Endodermal cell (in vitro differentiated cells): ENCODE measurements around the gene FTO. TPM values are rescaled to one million over a fixed set of nuclear protein-coding genes. Genes with fewer than 3 reads are reported as not detected.

Experiments
- DNase-seq: peaks from one replicate; pipeline ENCODE4 v3.0.0-alpha.2; 2017
- H3K27ac ChIP-seq: 2 replicates; pipeline ENCODE4 v1.5.1; 2013; ENCODE audit warnings: mild to moderate bottlenecking, low read depth, low read length, moderate library complexity
- H3K27me3 ChIP-seq: 2 replicates; pipeline ENCODE4 v1.6.1; 2013; ENCODE audit warnings: mild to moderate bottlenecking, low read length, moderate library complexity; ENCODE audit not compliant: insufficient read depth, control insufficient read depth, poor library complexity, severe bottlenecking
- H3K36me3 ChIP-seq: 2 replicates; pipeline ENCODE4 v1.7.0; 2013; ENCODE audit warnings: mild to moderate bottlenecking, low read length, moderate library complexity; ENCODE audit not compliant: control insufficient read depth, insufficient read depth
- H3K4me1 ChIP-seq: one replicate; pipeline ENCODE4 v1.7.0; 2013; ENCODE audit warnings: low read length; ENCODE audit not compliant: control insufficient read depth, insufficient read depth
- H3K4me3 ChIP-seq: 2 replicates; pipeline ENCODE4 v1.5.1; 2013; ENCODE audit warnings: mild to moderate bottlenecking, low read length, moderate library complexity
- H3K9ac ChIP-seq: 2 replicates; pipeline ENCODE4 v1.6.1; 2013; ENCODE audit warnings: mild to moderate bottlenecking, low read length, moderate library complexity; ENCODE audit not compliant: poor library complexity, severe bottlenecking; ENCODE audit errors: extremely low read depth
- H3K9me3 ChIP-seq: 2 replicates; pipeline ENCODE4 v1.6.1; 2013; ENCODE audit warnings: mild to moderate bottlenecking, low read length, moderate library complexity; ENCODE audit not compliant: control insufficient read depth
- H3K27ac Mint-ChIP-seq: 2 replicates; pipeline ENCODE4 v1.8.0; 2020; ENCODE audit warnings: mixed read lengths
- H3K27me3 Mint-ChIP-seq: 2 replicates; pipeline ENCODE4 v1.8.0; 2021; ENCODE audit warnings: mild to moderate bottlenecking, mixed read lengths; ENCODE audit not compliant: insufficient read depth
- H3K36me3 Mint-ChIP-seq: 2 replicates; pipeline ENCODE4 v1.8.0; 2020; ENCODE audit warnings: low read depth, mixed read lengths
- H3K4me1 Mint-ChIP-seq: 2 replicates; pipeline ENCODE4 v1.8.0; 2020; ENCODE audit warnings: mixed read lengths
- H3K4me3 Mint-ChIP-seq: 2 replicates; pipeline ENCODE4 v1.8.0; 2020; ENCODE audit warnings: mild to moderate bottlenecking, moderate library complexity, mixed read lengths
- H3K9me3 Mint-ChIP-seq: 2 replicates; pipeline ENCODE4 v1.8.0; 2020; ENCODE audit warnings: mild to moderate bottlenecking, mixed read lengths
- WGBS, 2 experiments: methylation state at CpG; one replicate each; pipeline versions ENCODE4 v1.1.5 to v1.1.7; 2013; ENCODE audit warnings: missing lambda C conversion rate in 2 of 2, mixed read lengths in 1 of 2; ENCODE audit not compliant: insufficient coverage in 1 of 2, insufficient read length in 1 of 2; 5-methylcytosine and 5-hydroxymethylcytosine counted together
- total RNA-seq, 2 donors: library from RNA; stranded (reverse); fragmentation: NEBNext Ultra II Directional in 1 of 2; extraction: Animal tissue kit (Norgen Biotek cat#: 25700) in 1 of 2; gene quantifications; 2 replicates in 1 of 2; 3 replicates in 1 of 2; pipeline ENCODE4 v1.2.1, GENCODE V29; 2021
- TF ChIP-seq, protein P1 (sequence below): fragments of 200-600 bp; sonication (generic); conservative IDR thresholded peaks from 2 replicates; pipeline ENCODE4 v1.5.0; 2021; ENCODE audit warnings: antibody characterized with exemption, mild to moderate bottlenecking

FTO gene
- total RNA-seq, 2 donors from 2014 or later: 80.3 to 102 TPM

DNA sequence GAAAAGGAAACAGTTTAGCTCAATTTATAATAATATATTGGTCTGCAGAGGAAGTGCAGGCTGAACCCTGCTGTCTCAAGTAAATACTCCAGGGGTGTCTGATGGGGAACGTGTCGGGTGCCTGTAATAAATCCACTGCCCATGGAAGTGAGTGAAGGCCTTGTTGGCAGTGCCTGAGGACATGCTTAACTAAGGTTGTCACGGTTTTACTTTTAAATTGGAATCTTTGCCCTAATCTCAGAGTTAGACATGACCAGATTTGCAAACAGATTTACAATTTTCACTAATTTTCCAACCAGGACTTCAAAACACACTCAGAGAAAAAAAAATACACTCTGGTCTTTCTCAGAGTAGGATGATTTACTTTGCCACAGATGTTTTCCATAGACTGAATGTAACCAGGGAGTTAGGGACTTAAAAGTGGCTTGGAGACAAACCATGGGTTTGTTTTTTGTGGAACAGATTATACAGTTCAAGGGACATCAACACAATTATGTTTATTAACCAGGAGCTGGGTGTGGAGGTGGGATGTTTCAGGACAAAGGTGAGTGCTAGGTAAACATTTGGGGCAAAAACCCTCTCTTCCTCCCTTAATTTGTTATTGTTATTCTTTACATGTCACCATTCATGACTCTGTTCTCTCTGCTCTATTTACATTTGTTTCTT, 144.5 kb downstream of the FTO start:
- Histone ChIP-seq H3K9ac (no peak overlapping the region), H3K27me3 (no peaks in the 10 kb centered on the region), H3K4me1 (no peaks in the 10 kb centered on the region), H3K36me3 (no peaks in the 10 kb centered on the region), H3K9me3 (no peaks in the 10 kb centered on the region), H3K4me3 (no peak overlapping the region), H3K27ac (no peak overlapping the region)
- no peak overlapping the region for H3K4me3 Mint-ChIP-seq
- no peak overlapping the region for H3K27ac Mint-ChIP-seq
- TF ChIP-seq, protein P1, sequence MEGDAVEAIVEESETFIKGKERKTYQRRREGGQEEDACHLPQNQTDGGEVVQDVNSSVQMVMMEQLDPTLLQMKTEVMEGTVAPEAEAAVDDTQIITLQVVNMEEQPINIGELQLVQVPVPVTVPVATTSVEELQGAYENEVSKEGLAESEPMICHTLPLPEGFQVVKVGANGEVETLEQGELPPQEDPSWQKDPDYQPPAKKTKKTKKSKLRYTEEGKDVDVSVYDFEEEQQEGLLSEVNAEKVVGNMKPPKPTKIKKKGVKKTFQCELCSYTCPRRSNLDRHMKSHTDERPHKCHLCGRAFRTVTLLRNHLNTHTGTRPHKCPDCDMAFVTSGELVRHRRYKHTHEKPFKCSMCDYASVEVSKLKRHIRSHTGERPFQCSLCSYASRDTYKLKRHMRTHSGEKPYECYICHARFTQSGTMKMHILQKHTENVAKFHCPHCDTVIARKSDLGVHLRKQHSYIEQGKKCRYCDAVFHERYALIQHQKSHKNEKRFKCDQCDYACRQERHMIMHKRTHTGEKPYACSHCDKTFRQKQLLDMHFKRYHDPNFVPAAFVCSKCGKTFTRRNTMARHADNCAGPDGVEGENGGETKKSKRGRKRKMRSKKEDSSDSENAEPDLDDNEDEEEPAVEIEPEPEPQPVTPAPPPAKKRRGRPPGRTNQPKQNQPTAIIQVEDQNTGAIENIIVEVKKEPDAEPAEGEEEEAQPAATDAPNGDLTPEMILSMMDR: no peak
- H3K27me3 Mint-ChIP-seq: no peaks in the 10 kb centered on the region
- 79 to 93% methylated on average over 3 of the region's 3 CpGs for WGBS, 2 experiments
- no peaks in the 10 kb centered on the region for H3K9me3 Mint-ChIP-seq
- peaks cover 8% of the 10 kb centered on the region for H3K36me3 Mint-ChIP-seq
- DNase-seq: no peak
- peaks cover 22% of the 10 kb centered on the region for H3K4me1 Mint-ChIP-seq

GRCh38 chr16:53848950-53849349, 145.0 kb downstream of the FTO start:
- no peaks in the 10 kb centered on the region for H3K27me3 Mint-ChIP-seq
- no peak overlapping the region for H3K4me3 Mint-ChIP-seq
- Histone ChIP-seq H3K27ac (no peak overlapping the region), H3K4me3 (no peak overlapping the region), H3K27me3 (no peaks in the 10 kb centered on the region), H3K9ac (no peak overlapping the region), H3K4me1 (no peaks in the 10 kb centered on the region), H3K36me3 (no peaks in the 10 kb centered on the region), H3K9me3 (no peaks in the 10 kb centered on the region)
- 100% methylated on average over 1 of the region's 1 CpG for WGBS, 2 experiments
- peaks cover 11% of the 10 kb centered on the region for H3K36me3 Mint-ChIP-seq
- DNase-seq: no peak
- TF ChIP-seq, protein P1: no peak
- H3K4me1 Mint-ChIP-seq: peaks cover 22% of the 10 kb centered on the region
- H3K27ac Mint-ChIP-seq: no peak overlapping the region
- H3K9me3 Mint-ChIP-seq: peaks cover under 1% of the 10 kb centered on the region

- Histone ChIP-seq H3K9me3 (no peaks in the 10 kb centered on the region), H3K4me1 (no peaks in the 10 kb centered on the region), H3K27ac (no peak overlapping the region), H3K27me3 (no peaks in the 10 kb centered on the region), H3K9ac (no peak overlapping the region), H3K4me3 (no peak overlapping the region), H3K36me3 (no peaks in the 10 kb centered on the region)
- TF ChIP-seq, protein P1: no peak
- WGBS, 2 experiments: 94 to 100% methylated on average over 1 of the region's 1 CpG
- no peaks in the 10 kb centered on the region for H3K27me3 Mint-ChIP-seq
- H3K27ac Mint-ChIP-seq: no peak overlapping the region
- peaks cover 22% of the 10 kb centered on the region for H3K4me1 Mint-ChIP-seq
- H3K36me3 Mint-ChIP-seq: peaks cover 13% of the 10 kb centered on the region
- DNase-seq: no peak
- peaks cover 2% of the 10 kb centered on the region for H3K9me3 Mint-ChIP-seq
- H3K4me3 Mint-ChIP-seq: no peak overlapping the region
Measured at GRCh38 chr16:53849585-53849984, 145.6 kb downstream of the FTO start.
